Panc1 (cell line): ENCODE measurements around the gene FKBP7. TPM values are rescaled to one million over a fixed set of nuclear protein-coding genes. Genes with fewer than 3 reads are reported as not detected.

Source experiments
- ATAC-seq: fragments of 200-7000 bp; cut with Tn5 transposase; 2 replicates; pipeline ENCODE4 v1.9.1; 2020; ENCODE audit warnings: mild to moderate bottlenecking, moderate library complexity
- BruUV-seq: library from RNA; stranded (reverse); fragments of 400-500 nt; replicated peaks from 2 replicates; lab custom pipeline; 2021; lab: Mats Ljungman, UMichigan
- CTCF ChIA-PET: fragments of 300-600 bp; sonication (Branson Sonifier 250); formaldehyde crosslinking; loops from one replicate; lab custom pipeline; 2022; ENCODE audit warnings: antibody characterized with exemption; lab: Charles Lee
- POLR2A ChIA-PET: fragments of 300-600 bp; sonication (Branson Sonifier 250); formaldehyde crosslinking; loops from one replicate; lab custom pipeline; 2022; ENCODE audit warnings: antibody characterized with exemption; lab: Charles Lee
- DNase-seq: peaks from one replicate; pipeline ENCODE4 v3.0.0-alpha.2; 2010; ENCODE audit warnings: low read depth, low spot score
- H3K27ac ChIP-seq: 2 replicates; pipeline ENCODE4 v1.5.1; 2011; ENCODE audit warnings: mild to moderate bottlenecking, low read length, inconsistent platforms
- H3K27me3 ChIP-seq: fragments of 200-500 bp; sonication (Bioruptor generic); 2 replicates; pipeline ENCODE4 v1.6.0; 2014; ENCODE audit warnings: low read length, inconsistent platforms; ENCODE audit not compliant: control insufficient read depth, insufficient read depth
- H3K36me3 ChIP-seq: fragments of 200-500 bp; sonication (Bioruptor generic); 2 replicates; pipeline ENCODE4 v1.5.1; 2014; ENCODE audit warnings: inconsistent platforms, mild to moderate bottlenecking, low read length, moderate library complexity; ENCODE audit not compliant: control insufficient read depth, insufficient read depth
- H3K4me1 ChIP-seq: 2 replicates; pipeline ENCODE4 v1.5.1; 2011; ENCODE audit warnings: inconsistent platforms, mild to moderate bottlenecking, low read length, moderate library complexity; ENCODE audit not compliant: control insufficient read depth, insufficient read depth
- H3K4me3 ChIP-seq, 2 experiments: 2 replicates each; pipeline ENCODE4 v1.5.1; 2011 to 2012; ENCODE audit warnings: low read depth in 2 of 2, low read length in 2 of 2, mild to moderate bottlenecking in 2 of 2, inconsistent platforms in 1 of 2, moderate library complexity in 1 of 2
- H3K9me3 ChIP-seq: fragments of 200-500 bp; sonication (Bioruptor generic); 2 replicates; pipeline ENCODE4 v1.5.1; 2014; ENCODE audit warnings: low read depth, mild to moderate bottlenecking, inconsistent platforms, low read length, moderate library complexity; ENCODE audit not compliant: control insufficient read depth, insufficient read depth
- CTCF ChIP-seq: fragments of 450-650 bp; IDR thresholded peaks from 2 replicates; pipeline ENCODE4 v1.5.1; 2017; ENCODE audit warnings: mild to moderate bottlenecking
- POLR2AphosphoS5 ChIP-seq: IDR thresholded peaks from 2 replicates; pipeline ENCODE4 v1.6.1; 2012; ENCODE audit warnings: mild to moderate bottlenecking, low read depth, low read length, moderate library complexity
- REST ChIP-seq, 2 experiments: IDR thresholded peaks; 2 replicates each; pipeline ENCODE4 v1.6.1; 2011 to 2012; ENCODE audit warnings: low read depth in 2 of 2, control low read depth in 1 of 2, low read length in 1 of 2, mild to moderate bottlenecking in 1 of 2, moderate library complexity in 1 of 2; ENCODE audit not compliant: insufficient read depth in 1 of 2
- SIN3A ChIP-seq: IDR thresholded peaks from 2 replicates; pipeline ENCODE4 v1.6.1; 2012; ENCODE audit warnings: low read depth, mild to moderate bottlenecking, low read length, moderate library complexity, borderline replicate concordance; ENCODE audit not compliant: insufficient read depth
- TCF7L2 ChIP-seq: IDR thresholded peaks from 2 replicates; pipeline ENCODE4 v1.6.1; 2011; ENCODE audit warnings: mild to moderate bottlenecking, low read depth, low read length, inconsistent platforms
- in situ Hi-C: cut with HindIII; loops from 2 replicates; pipeline ENCODE4 v1.10.0; 2016; ENCODE audit warnings: low sequenced_read_pairs, low pct_unique_long_range_greater_than_20kb
- intact Hi-C: fragments of 100-400 bp; cut with micrococcal nuclease; formaldehyde crosslinking; loops from one replicate; pipeline ENCODE4 v1.10.0; 2022; ENCODE audit not compliant: unreplicated experiment
- total RNA-seq: library from RNA; stranded (reverse); gene quantifications from one replicate; pipeline ENCODE4 v1.2.1, GENCODE V29; 2021; ENCODE audit not compliant: unreplicated experiment

FKBP7 gene
- total RNA-seq, 1 experiment from 2014 or later = 1.8 TPM

GRCh38 chr2:178502751-178503150, 24.4 kb upstream of the FKBP7 start:
- in situ Hi-C loops = no loop called here
- no peaks in the 10 kb centered on the region for H3K27me3 ChIP-seq
- no peaks in the 10 kb centered on the region for H3K4me1 ChIP-seq
- no peak overlapping the region for H3K4me3 ChIP-seq
- DNase-seq (no peak), ATAC-seq (no peak)
- peaks cover 38% of the 10 kb centered on the region for H3K36me3 ChIP-seq
- TF ChIP-seq TCF7L2 = no peak
- no peak for TF ChIP-seq CTCF
- TF ChIP-seq SIN3A = no peak
- TF ChIP-seq REST (IDR thresholded peaks at IDR 0.05; ENCODE audit: insufficient read depth in 1 of 2, low read depth in 2 of 2, low read length in 1 of 2) = no peak
- TF ChIP-seq POLR2AphosphoS5 = no peak
- H3K27ac ChIP-seq = no peak overlapping the region
- POLR2A ChIA-PET = no interaction called here
- intact Hi-C loops = no loop called here
- no TSS peak for BruUV-seq
- CTCF ChIA-PET = no interaction called here
- H3K9me3 ChIP-seq = no peaks in the 10 kb centered on the region

- intact Hi-C loops = no loop called here
- DNase-seq (no peak), ATAC-seq (no peak)
- Histone ChIP-seq H3K27me3 (no peaks in the 10 kb centered on the region), H3K27ac (no peak overlapping the region), H3K36me3 (peaks cover 34% of the 10 kb centered on the region), H3K4me1 (no peaks in the 10 kb centered on the region), H3K9me3 (no peaks in the 10 kb centered on the region), H3K4me3 (no peak overlapping the region)
- TF ChIP-seq POLR2AphosphoS5 = no peak
- no peak for TF ChIP-seq REST (IDR thresholded peaks at IDR 0.05; ENCODE audit: insufficient read depth in 1 of 2, low read depth in 2 of 2, low read length in 1 of 2)
- no peak for TF ChIP-seq TCF7L2
- no peak for TF ChIP-seq CTCF
- TF ChIP-seq SIN3A = no peak
- BruUV-seq = no TSS peak
- in situ Hi-C loops = no loop called here
- ChIA-PET POLR2A (no interaction called here), CTCF (no interaction called here)
Observed at GRCh38 chr2:178499640-178500039, 21.2 kb upstream of the FKBP7 start.
